ENCODE results near the gene KIAA0040. TPM values are rescaled to one million over a fixed set of nuclear protein-coding genes. Genes with fewer than 3 reads are reported as not detected.

Gene KIAA0040
- total and polyA plus RNA-seq, 4 experiments from 2014 or later, result 28.7 to 53.8 (median 34.9) TPM

DNA sequence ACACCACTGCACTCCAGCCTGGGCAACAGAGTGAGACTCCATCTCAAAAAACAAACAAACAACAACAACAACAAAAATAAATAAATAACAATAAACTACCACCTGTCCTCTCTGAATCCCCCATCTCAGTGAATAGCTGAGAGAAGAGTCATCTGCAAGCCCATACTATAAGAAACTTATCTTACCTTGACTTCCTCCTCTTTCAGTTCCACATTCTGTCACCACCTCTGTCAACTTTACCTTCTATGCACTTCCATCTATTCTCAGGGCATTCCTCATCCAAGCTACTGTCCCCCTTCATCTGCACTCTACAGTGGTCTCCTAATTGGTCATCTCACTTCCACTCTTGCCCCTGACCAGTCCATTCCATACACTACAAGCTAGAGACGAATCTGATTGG is 58.1 kb downstream of the KIAA0040 start:
- Histone ChIP-seq H3K9me3 (ENCODE audit: control insufficient read depth in 1 of 2, low read length in 2 of 2) (no peaks in the 10 kb centered on the region), H3K4me1 (ENCODE audit: insufficient read depth, low read length) (no peaks in the 10 kb centered on the region), H3K27me3 (ENCODE audit: insufficient read depth, low read length) (no peaks in the 10 kb centered on the region), H3K4me3 (ENCODE audit: low read length in 2 of 2) (no peak overlapping the region), H3K36me3 (ENCODE audit: insufficient read depth, low read length) (no peaks in the 10 kb centered on the region), H3K27ac (ENCODE audit: low read depth, low read length) (no peak overlapping the region)
- H3K27me3 Mint-ChIP-seq, result peaks cover 2 to 18% of the 10 kb centered on the region in 2 donors
- CTCF ChIA-PET (ENCODE audit: partially characterized antibody), result interaction anchor here (0.9 to 2.0 kb wide), 5 partner anchors 9 to 18 kb away, joined by 3 to 9 read pairs (median 5); no protein-coding TSS in a partner anchor
- no peak overlapping the region for H3K27ac Mint-ChIP-seq
- H3K9me3 Mint-ChIP-seq, result no peaks in the 10 kb centered on the region
- intact Hi-C loops (cut with micrococcal nuclease), result no loop called here
- peaks cover 0 to 1% (median 0%) of the 10 kb centered on the region in 4 donors for H3K4me1 Mint-ChIP-seq
- DNase-seq, result no peak
- H3K4me3 Mint-ChIP-seq, result no peak overlapping the region
- no peaks in the 10 kb centered on the region for H3K36me3 Mint-ChIP-seq
- POLR2A ChIA-PET (ENCODE audit: partially characterized antibody), result no interaction called here

- no peak for DNase-seq
- Mint-ChIP-seq H3K36me3 (no peaks in the 10 kb centered on the region), H3K9me3 (no peaks in the 10 kb centered on the region), H3K4me3 (no peak overlapping the region), H3K27ac (peak overlapping the region in 1 of 7 donors; percentile 1), H3K4me1 (peaks cover 0 to 1% (median 0%) of the 10 kb centered on the region in 4 donors), H3K27me3 (peaks cover 2 to 18% of the 10 kb centered on the region in 2 donors)
- POLR2A ChIA-PET (ENCODE audit: partially characterized antibody), result no interaction called here
- CTCF ChIA-PET (ENCODE audit: partially characterized antibody), result interaction anchor here (0.9 to 2.0 kb wide), 5 partner anchors 9 to 19 kb away, joined by 3 to 9 read pairs (median 5); no protein-coding TSS in a partner anchor
- Histone ChIP-seq H3K4me1 (ENCODE audit: insufficient read depth, low read length) (no peaks in the 10 kb centered on the region), H3K27ac (ENCODE audit: low read depth, low read length) (no peak overlapping the region), H3K27me3 (ENCODE audit: insufficient read depth, low read length) (no peaks in the 10 kb centered on the region), H3K9me3 (ENCODE audit: control insufficient read depth in 1 of 2, low read length in 2 of 2) (no peaks in the 10 kb centered on the region), H3K36me3 (ENCODE audit: insufficient read depth, low read length) (no peaks in the 10 kb centered on the region), H3K4me3 (ENCODE audit: low read length in 2 of 2) (no peak overlapping the region)
- intact Hi-C loops (cut with micrococcal nuclease), result no loop called here
These were observed 58.7 kb downstream of the KIAA0040 start for GRCh38 chr1:175133673-175134435.

- H3K4me3 Mint-ChIP-seq, result no peak overlapping the region
- Histone ChIP-seq H3K27me3 (ENCODE audit: insufficient read depth, low read length) (no peaks in the 10 kb centered on the region), H3K4me1 (ENCODE audit: insufficient read depth, low read length) (no peaks in the 10 kb centered on the region), H3K27ac (ENCODE audit: low read depth, low read length) (no peak overlapping the region), H3K9me3 (ENCODE audit: control insufficient read depth in 1 of 2, low read length in 2 of 2) (no peaks in the 10 kb centered on the region), H3K4me3 (ENCODE audit: low read length in 2 of 2) (no peak overlapping the region), H3K36me3 (ENCODE audit: insufficient read depth, low read length) (no peaks in the 10 kb centered on the region)
- H3K4me1 Mint-ChIP-seq, result peaks cover 0 to 1% (median 0%) of the 10 kb centered on the region in 4 donors
- H3K27ac Mint-ChIP-seq, result no peak overlapping the region
- ChIA-PET CTCF (ENCODE audit: partially characterized antibody) (interaction anchor here (1.2 to 2.7 kb wide), 4 partner anchors 9 to 22 kb away, joined by 3 to 9 read pairs (median 4); no protein-coding TSS in a partner anchor), POLR2A (ENCODE audit: partially characterized antibody) (no interaction called here)
- no peaks in the 10 kb centered on the region for H3K36me3 Mint-ChIP-seq
- no peaks in the 10 kb centered on the region for H3K9me3 Mint-ChIP-seq
- peaks cover 4 to 18% of the 10 kb centered on the region in 2 donors for H3K27me3 Mint-ChIP-seq
- no peak for DNase-seq
- intact Hi-C loops (cut with micrococcal nuclease), result no loop called here
These were observed 60.1 kb downstream of the KIAA0040 start for GRCh38 chr1:175132436-175132835.

DNA sequence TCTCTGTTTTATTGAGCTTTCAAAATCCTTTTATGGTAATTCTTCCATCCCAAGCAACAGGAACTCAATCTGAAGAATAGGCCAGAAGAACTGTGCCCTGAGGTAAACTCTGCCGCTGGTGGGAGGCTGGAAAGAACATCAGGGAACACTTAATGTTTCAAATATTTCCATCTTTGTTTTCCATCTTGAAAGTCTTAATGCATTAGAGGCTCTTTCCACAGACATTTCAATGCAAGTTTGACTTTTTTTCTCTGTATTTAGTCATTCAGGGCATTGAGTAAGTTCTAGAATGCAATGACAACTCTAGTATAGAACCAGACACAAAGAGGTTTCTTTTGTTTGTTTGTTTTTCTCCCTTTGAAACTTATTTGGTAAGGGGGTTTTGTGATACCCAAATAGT is 61.5 kb downstream of the KIAA0040 start:
- DNase-seq, result no peak
- H3K27ac Mint-ChIP-seq, result no peak overlapping the region
- intact Hi-C loops (cut with micrococcal nuclease), result no loop called here
- POLR2A ChIA-PET (ENCODE audit: partially characterized antibody), result no interaction called here
- no peak overlapping the region for H3K4me3 Mint-ChIP-seq
- CTCF ChIA-PET (ENCODE audit: partially characterized antibody), result interaction anchor here (0.8 to 2.7 kb wide), 2 partner anchors 16 to 102 kb away, joined by 3 to 9 read pairs; no protein-coding TSS in a partner anchor
- Histone ChIP-seq H3K36me3 (ENCODE audit: insufficient read depth, low read length) (no peaks in the 10 kb centered on the region), H3K27me3 (ENCODE audit: insufficient read depth, low read length) (no peaks in the 10 kb centered on the region), H3K4me3 (ENCODE audit: low read length in 2 of 2) (no peak overlapping the region), H3K27ac (ENCODE audit: low read depth, low read length) (no peak overlapping the region), H3K9me3 (ENCODE audit: control insufficient read depth in 1 of 2, low read length in 2 of 2) (no peaks in the 10 kb centered on the region), H3K4me1 (ENCODE audit: insufficient read depth, low read length) (no peaks in the 10 kb centered on the region)
- H3K36me3 Mint-ChIP-seq, result no peaks in the 10 kb centered on the region
- H3K9me3 Mint-ChIP-seq, result no peaks in the 10 kb centered on the region
- H3K27me3 Mint-ChIP-seq, result peaks cover 4 to 12% of the 10 kb centered on the region in 2 donors
- H3K4me1 Mint-ChIP-seq, result peaks cover 0 to 1% (median 0%) of the 10 kb centered on the region in 4 donors

DNA sequence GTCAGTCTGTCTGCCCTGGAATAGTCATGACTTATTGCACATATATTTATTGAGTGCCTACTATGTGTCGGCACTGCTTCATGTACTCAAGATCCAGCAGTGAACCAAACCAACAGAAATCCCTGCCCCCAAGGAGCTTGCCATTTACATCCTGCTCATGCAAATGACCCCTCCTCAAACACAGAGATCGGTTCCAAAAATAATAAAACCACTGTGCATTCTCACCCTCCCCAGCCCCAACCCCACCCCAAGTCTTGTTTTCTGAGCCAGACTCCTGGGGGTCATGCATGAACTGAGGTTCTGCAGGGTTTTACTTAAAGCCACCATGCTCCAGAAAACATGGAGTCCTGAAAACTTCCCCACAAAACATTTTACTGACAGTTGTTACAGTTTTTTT is 61.9 kb downstream of the KIAA0040 start:
- Mint-ChIP-seq H3K9me3 (no peaks in the 10 kb centered on the region), H3K27ac (no peak overlapping the region), H3K4me1 (peaks cover 0 to 1% (median 0%) of the 10 kb centered on the region in 4 donors), H3K27me3 (peaks cover 3 to 9% of the 10 kb centered on the region in 2 donors), H3K36me3 (no peaks in the 10 kb centered on the region), H3K4me3 (no peak overlapping the region)
- no peaks in the 10 kb centered on the region for H3K36me3 ChIP-seq (ENCODE audit: insufficient read depth, low read length)
- no peaks in the 10 kb centered on the region for H3K27me3 ChIP-seq (ENCODE audit: insufficient read depth, low read length)
- DNase-seq, result no peak
- no peaks in the 10 kb centered on the region for H3K9me3 ChIP-seq (ENCODE audit: control insufficient read depth in 1 of 2, low read length in 2 of 2)
- H3K4me3 ChIP-seq (ENCODE audit: low read length in 2 of 2), result no peak overlapping the region
- no peak overlapping the region for H3K27ac ChIP-seq (ENCODE audit: low read depth, low read length)
- intact Hi-C loops (cut with micrococcal nuclease), result no loop called here
- ChIA-PET CTCF (ENCODE audit: partially characterized antibody) (interaction anchor here (0.8 to 2.7 kb wide), 2 partner anchors 16 to 101 kb away, joined by 3 to 9 read pairs; no protein-coding TSS in a partner anchor), POLR2A (ENCODE audit: partially characterized antibody) (no interaction called here)
- H3K4me1 ChIP-seq (ENCODE audit: insufficient read depth, low read length), result no peaks in the 10 kb centered on the region

DNA sequence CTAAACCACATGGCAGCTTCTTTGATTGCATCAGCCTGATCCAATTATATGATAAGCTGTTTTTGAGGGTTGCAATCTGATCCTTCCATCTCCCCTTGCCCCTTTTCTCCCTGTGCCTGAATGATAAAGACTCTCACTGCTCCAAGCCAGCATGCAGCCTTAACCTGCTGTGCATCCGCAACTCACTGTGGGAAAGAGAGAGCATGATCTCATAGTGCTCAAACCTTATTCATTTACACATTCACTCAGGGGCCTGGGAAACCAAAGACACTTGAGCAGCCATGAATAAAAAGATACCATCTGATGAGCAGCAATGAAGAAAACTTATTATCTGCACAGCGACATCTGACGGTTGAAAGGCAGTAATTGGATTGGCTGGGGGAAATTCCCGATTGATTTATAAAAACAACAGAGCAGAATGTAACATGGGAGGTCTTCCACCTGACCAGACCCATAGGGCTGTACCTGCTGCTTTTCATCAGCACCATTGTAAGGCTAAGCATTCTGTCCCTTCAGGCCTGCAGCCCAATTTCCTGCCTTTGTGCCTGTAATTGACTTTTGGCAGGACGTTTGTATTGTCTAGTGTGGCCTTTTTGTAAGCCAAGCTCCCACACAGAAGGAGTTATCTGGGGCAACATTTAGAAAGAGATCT is 62.5 kb downstream of the KIAA0040 start:
- Histone ChIP-seq H3K4me3 (ENCODE audit: low read length in 2 of 2) (no peak overlapping the region), H3K9me3 (ENCODE audit: control insufficient read depth in 1 of 2, low read length in 2 of 2) (no peaks in the 10 kb centered on the region), H3K27me3 (ENCODE audit: insufficient read depth, low read length) (no peaks in the 10 kb centered on the region), H3K27ac (ENCODE audit: low read depth, low read length) (no peak overlapping the region), H3K36me3 (ENCODE audit: insufficient read depth, low read length) (no peaks in the 10 kb centered on the region), H3K4me1 (ENCODE audit: insufficient read depth, low read length) (no peaks in the 10 kb centered on the region)
- no peaks in the 10 kb centered on the region for H3K9me3 Mint-ChIP-seq
- POLR2A ChIA-PET (ENCODE audit: partially characterized antibody), result no interaction called here
- intact Hi-C loops (cut with micrococcal nuclease), result loop anchor here (5.0 kb wide), 1 partner anchor 248 kb away; no protein-coding TSS in a partner anchor
- H3K4me1 Mint-ChIP-seq, result peaks cover 0 to 1% (median 0%) of the 10 kb centered on the region in 4 donors
- no peaks in the 10 kb centered on the region for H3K36me3 Mint-ChIP-seq
- no peak overlapping the region for H3K27ac Mint-ChIP-seq
- CTCF ChIA-PET (ENCODE audit: partially characterized antibody), result interaction anchor here (0.8 kb wide), 1 partner anchor 101 kb away, joined by 3 read pairs; no protein-coding TSS in a partner anchor
- peaks cover 3 to 9% of the 10 kb centered on the region in 2 donors for H3K27me3 Mint-ChIP-seq
- DNase-seq, result no peak
- no peak overlapping the region for H3K4me3 Mint-ChIP-seq

- ChIA-PET CTCF (ENCODE audit: partially characterized antibody) (no interaction called here), POLR2A (ENCODE audit: partially characterized antibody) (no interaction called here)
- H3K9me3 ChIP-seq (ENCODE audit: control insufficient read depth in 1 of 2, low read length in 2 of 2), result no peaks in the 10 kb centered on the region
- no peaks in the 10 kb centered on the region for H3K4me1 ChIP-seq (ENCODE audit: insufficient read depth, low read length)
- no peak overlapping the region for H3K4me3 ChIP-seq (ENCODE audit: low read length in 2 of 2)
- H3K36me3 ChIP-seq (ENCODE audit: insufficient read depth, low read length), result no peaks in the 10 kb centered on the region
- Mint-ChIP-seq H3K4me3 (no peak overlapping the region), H3K36me3 (no peaks in the 10 kb centered on the region), H3K27me3 (peaks cover 3 to 6% of the 10 kb centered on the region in 2 donors), H3K9me3 (no peaks in the 10 kb centered on the region), H3K4me1 (peaks cover 0 to under 1% (median 0%) of the 10 kb centered on the region in 4 donors), H3K27ac (no peak overlapping the region)
- no peak overlapping the region for H3K27ac ChIP-seq (ENCODE audit: low read depth, low read length)
- intact Hi-C loops (cut with micrococcal nuclease), result loop anchor here (5.0 kb wide), 1 partner anchor 247 kb away; no protein-coding TSS in a partner anchor
- H3K27me3 ChIP-seq (ENCODE audit: insufficient read depth, low read length), result no peaks in the 10 kb centered on the region
- no peak for DNase-seq
These were observed 63.0 kb downstream of the KIAA0040 start for GRCh38 chr1:175129644-175129996.

All from CD4-positive, alpha-beta memory T cell (primary cell).